AG04449 (cell line): ENCODE data around the gene G3BP2.
"Not testable (repeated sequence)": the region's sequence is repeated elsewhere in the genome, so short reads cannot be mapped to it uniquely, and the experiment has no call there.

Experiments
- CTCF ChIA-PET: fragments of 350-600 bp; formaldehyde crosslinking; extraction: SDS; loops from one replicate; lab custom pipeline; 2021; ENCODE audit warnings: antibody characterized with exemption; lab: Yijun Ruan, JAX
- POLR2A ChIA-PET: fragments of 400-600, 350-600 bp; formaldehyde crosslinking; extraction: SDS; loops from one replicate; lab custom pipeline; 2020; ENCODE audit warnings: antibody characterized with exemption, inconsistent platforms; lab: Yijun Ruan, JAX
- DNase-seq: peaks from one replicate; pipeline ENCODE4 v3.0.0-alpha.2; 2010; ENCODE audit warnings: low read depth, low spot score
- H3K4me3 ChIP-seq: 2 replicates; pipeline ENCODE4 v1.5.1; 2011; ENCODE audit warnings: low read depth, mild to moderate bottlenecking, control low read depth, low read length
- TF ChIP-seq, protein P1 (sequence below): IDR thresholded peaks from one replicate; pipeline ENCODE4 v1.5.1; 2011; ENCODE audit warnings: mild to moderate bottlenecking, moderate library complexity, low read length, control low read depth, inconsistent platforms; ENCODE audit not compliant: insufficient read depth; ENCODE audit errors: missing control alignments

Gene G3BP2

GRCh38 chr4:75699299-75699698, 26.1 kb upstream of the G3BP2 start:
- ChIA-PET POLR2A (no interaction called here), CTCF (interaction anchor here (1.3 kb wide), 1 partner anchor 9 kb away, joined by 3 read pairs; no protein-coding TSS in a partner anchor)
- TF ChIP-seq, protein P1, sequence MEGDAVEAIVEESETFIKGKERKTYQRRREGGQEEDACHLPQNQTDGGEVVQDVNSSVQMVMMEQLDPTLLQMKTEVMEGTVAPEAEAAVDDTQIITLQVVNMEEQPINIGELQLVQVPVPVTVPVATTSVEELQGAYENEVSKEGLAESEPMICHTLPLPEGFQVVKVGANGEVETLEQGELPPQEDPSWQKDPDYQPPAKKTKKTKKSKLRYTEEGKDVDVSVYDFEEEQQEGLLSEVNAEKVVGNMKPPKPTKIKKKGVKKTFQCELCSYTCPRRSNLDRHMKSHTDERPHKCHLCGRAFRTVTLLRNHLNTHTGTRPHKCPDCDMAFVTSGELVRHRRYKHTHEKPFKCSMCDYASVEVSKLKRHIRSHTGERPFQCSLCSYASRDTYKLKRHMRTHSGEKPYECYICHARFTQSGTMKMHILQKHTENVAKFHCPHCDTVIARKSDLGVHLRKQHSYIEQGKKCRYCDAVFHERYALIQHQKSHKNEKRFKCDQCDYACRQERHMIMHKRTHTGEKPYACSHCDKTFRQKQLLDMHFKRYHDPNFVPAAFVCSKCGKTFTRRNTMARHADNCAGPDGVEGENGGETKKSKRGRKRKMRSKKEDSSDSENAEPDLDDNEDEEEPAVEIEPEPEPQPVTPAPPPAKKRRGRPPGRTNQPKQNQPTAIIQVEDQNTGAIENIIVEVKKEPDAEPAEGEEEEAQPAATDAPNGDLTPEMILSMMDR, result no peak
- DNase-seq, result no peak
- H3K4me3 ChIP-seq, result no peak overlapping the region

- TF ChIP-seq, protein P1, result no peak
- CTCF ChIA-PET, result interaction anchor here (1.3 kb wide), 1 partner anchor 9 kb away, joined by 3 read pairs; no protein-coding TSS in a partner anchor
- POLR2A ChIA-PET, result no interaction called here
- no peak for DNase-seq
- no peak overlapping the region for H3K4me3 ChIP-seq
These were observed 25.7 kb upstream of the G3BP2 start for GRCh38 chr4:75698963-75699228.

GRCh38 chr4:75698162-75698962, 25.2 kb upstream of the G3BP2 start:
- POLR2A ChIA-PET, result no interaction called here
- CTCF ChIA-PET, result interaction anchor here (1.3 to 2.9 kb wide), 2 partner anchors 8 to 26 kb away, joined by 3 to 12 read pairs; partner anchors contain the start of gene USO1
- TF ChIP-seq, protein P1, result no peak
- H3K4me3 ChIP-seq, result no peak overlapping the region
- no peak for DNase-seq

DNA sequence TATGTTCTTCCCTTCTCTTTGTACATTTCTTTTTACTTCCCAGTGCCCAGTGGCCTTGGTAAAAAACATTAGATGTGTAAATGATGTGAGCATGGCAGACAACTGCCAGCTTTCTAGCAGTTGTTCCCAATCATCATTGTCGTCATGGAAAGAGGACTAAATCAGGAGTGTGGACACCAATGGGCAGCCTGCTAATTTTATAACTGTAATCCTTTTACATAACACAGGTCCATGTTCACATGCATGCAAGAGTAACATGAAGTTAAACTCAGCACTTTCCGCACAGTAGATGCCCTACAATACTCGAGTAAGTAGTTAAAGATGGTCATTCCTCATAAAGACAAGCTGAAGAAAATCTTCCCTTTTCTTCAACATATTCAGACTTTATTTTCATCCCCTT, 23.4 kb upstream of the G3BP2 start:
- ChIA-PET POLR2A (no interaction called here), CTCF (interaction anchor here (2.9 kb wide), 1 partner anchor 27 kb away, joined by 12 read pairs; the partner anchor contains the start of gene USO1)
- TF ChIP-seq, protein P1, result no peak
- H3K4me3 ChIP-seq, result no peak overlapping the region
- no peak for DNase-seq

DNA sequence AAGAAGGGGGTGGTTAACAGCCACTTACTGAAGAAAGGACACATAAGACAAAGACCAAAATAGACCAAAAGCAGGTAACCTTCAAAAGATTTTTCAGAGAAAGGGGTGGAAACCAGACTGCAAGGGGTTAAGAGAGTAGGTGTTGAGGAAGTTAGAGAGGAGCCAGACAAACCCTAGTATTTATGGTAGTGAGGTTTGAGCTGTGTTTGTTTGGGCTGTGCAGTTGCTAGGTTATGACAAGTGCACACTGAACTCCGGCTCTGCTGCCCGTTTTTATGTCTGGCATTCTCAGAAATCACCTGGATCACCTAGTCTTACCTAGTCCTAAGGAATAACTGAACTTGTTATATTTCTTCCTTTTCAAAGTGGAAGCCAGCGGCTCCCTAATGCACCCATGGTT, 22.9 kb upstream of the G3BP2 start:
- no peak overlapping the region for H3K4me3 ChIP-seq
- ChIA-PET CTCF (interaction anchor here (2.9 kb wide), 1 partner anchor 28 kb away, joined by 12 read pairs; the partner anchor contains the start of gene USO1), POLR2A (no interaction called here)
- no peak for DNase-seq
- TF ChIP-seq, protein P1, result no peak

DNA sequence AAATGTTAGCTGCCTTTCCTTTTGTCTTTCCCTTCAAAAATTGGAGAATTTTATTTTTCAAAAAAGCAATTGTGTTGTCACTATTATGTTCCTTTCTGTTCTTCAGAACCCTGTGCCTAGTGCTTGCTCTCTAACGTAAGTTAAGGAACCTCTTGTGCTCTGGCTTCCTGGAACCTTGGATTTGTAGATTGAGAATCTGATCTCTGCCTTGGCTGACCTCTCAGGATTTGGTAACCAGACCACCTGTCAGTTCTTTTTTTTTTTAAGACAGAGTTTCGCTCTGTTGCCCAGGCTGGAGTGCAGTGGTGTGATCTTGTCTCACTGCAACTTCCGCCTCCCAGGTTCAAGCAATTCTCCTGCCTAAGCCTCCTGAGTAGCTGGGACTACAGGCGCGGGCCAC, 18.9 kb upstream of the G3BP2 start:
- CTCF ChIA-PET, result interaction anchor here (2.4 kb wide), 1 partner anchor 32 kb away, joined by 7 read pairs; the partner anchor contains the start of gene USO1
- DNase-seq, H3K4me3 ChIP-seq, POLR2A ChIA-PET: not testable (repeated sequence)

DNA sequence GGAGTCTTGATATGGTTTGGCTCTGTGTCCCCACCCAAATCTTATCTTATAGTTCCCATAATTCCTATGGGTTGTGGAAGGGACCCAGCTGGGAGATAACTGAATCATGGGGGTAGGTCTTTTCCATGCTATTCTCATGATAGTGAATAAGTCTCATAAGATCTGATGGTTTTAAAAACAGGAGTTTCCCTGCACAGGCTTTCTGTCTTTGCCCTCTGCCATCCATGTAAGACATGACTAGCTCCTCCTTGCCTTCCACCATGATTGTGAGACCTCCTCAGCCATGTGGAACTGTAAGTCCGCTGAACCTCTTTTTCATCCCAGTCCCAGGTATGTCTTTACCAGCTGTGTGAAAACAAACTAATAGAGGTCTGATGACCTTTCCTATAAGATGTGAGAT, 13.9 kb upstream of the G3BP2 start:
- H3K4me3 ChIP-seq, DNase-seq, POLR2A ChIA-PET: not testable (repeated sequence)
- CTCF ChIA-PET, result interaction anchor here (0.8 kb wide), 1 partner anchor 37 kb away, joined by 4 read pairs; the partner anchor contains the start of gene USO1
